Neural cell (in vitro differentiated cells): ENCODE results near the gene IGSF21. TPM values are rescaled to one million over a fixed set of nuclear protein-coding genes. Genes with fewer than 3 reads are reported as not detected.

ENCODE experiments used
- H2AFZ ChIP-seq: fragments of 200-600, 300-800 bp; sonication (generic), shearing (Covaris generic); 2 replicates; pipeline ENCODE4 v1.6.0; 2014; ENCODE audit warnings: low read depth, mild to moderate bottlenecking, antibody characterized with exemption, low read length, moderate library complexity
- H3F3A ChIP-seq: fragments of 200-600 bp; shearing (Covaris generic); 2 replicates; pipeline ENCODE4 v1.6.1; 2016; ENCODE audit warnings: mild to moderate bottlenecking, moderate library complexity, mixed read lengths, antibody characterized with exemption, low read length; ENCODE audit not compliant: insufficient read depth, poor library complexity, severe bottlenecking
- H3K27ac ChIP-seq: fragments of 200-600, 300-800 bp; sonication (generic), shearing (Covaris generic); 2 replicates; pipeline ENCODE4 v1.5.1; 2014; ENCODE audit warnings: mild to moderate bottlenecking, low read length, moderate library complexity
- H3K27me3 ChIP-seq: fragments of 300-800, 200-600 bp; sonication (generic), shearing (Covaris generic); 2 replicates; pipeline ENCODE4 v1.6.0; 2014; ENCODE audit warnings: mild to moderate bottlenecking, low read depth, low read length, moderate library complexity; ENCODE audit not compliant: insufficient read depth
- H3K36me3 ChIP-seq: fragments of 300-800, 200-600 bp; sonication (generic), shearing (Covaris generic); 2 replicates; pipeline ENCODE4 v1.5.1; 2014; ENCODE audit warnings: mild to moderate bottlenecking, antibody characterized with exemption, low read length, moderate library complexity; ENCODE audit not compliant: insufficient read depth
- H3K4me2 ChIP-seq: fragments of 300-800, 200-600 bp; sonication (generic), shearing (Covaris generic); 2 replicates; pipeline ENCODE4 v1.6.0; 2014; ENCODE audit warnings: mild to moderate bottlenecking, low read length
- H3K4me3 ChIP-seq: fragments of 300-800, 200-600 bp; sonication (generic), shearing (Covaris generic); 2 replicates; pipeline ENCODE4 v1.5.1; 2014; ENCODE audit warnings: mild to moderate bottlenecking, low read length, moderate library complexity
- H3K79me2 ChIP-seq: fragments of 200-600 bp; shearing (Covaris generic); replicated peaks from 2 replicates; pipeline ENCODE4 v1.6.0; 2014; ENCODE audit warnings: mild to moderate bottlenecking, low read length, moderate library complexity; ENCODE audit not compliant: insufficient read depth
- H3K9ac ChIP-seq: fragments of 300-800, 200-600 bp; sonication (generic), shearing (Covaris generic); 2 replicates; pipeline ENCODE4 v1.6.1; 2016; ENCODE audit warnings: mild to moderate bottlenecking, low read length, mixed read lengths
- H3K9me2 ChIP-seq: fragments of 200-600 bp; shearing (Covaris generic); 2 replicates; pipeline ENCODE4 v1.6.1; 2016; ENCODE audit warnings: mild to moderate bottlenecking, low read length, mixed read lengths; ENCODE audit not compliant: insufficient read depth
- H3K9me3 ChIP-seq: fragments of 200-600, 300-800 bp; sonication (generic), shearing (Covaris generic); 2 replicates; pipeline ENCODE4 v1.6.1; 2016; ENCODE audit warnings: mild to moderate bottlenecking, mixed run types, low read length, moderate library complexity, mixed read lengths
- H4K20me1 ChIP-seq: fragments of 200-600 bp; shearing (Covaris generic); 2 replicates; pipeline ENCODE4 v1.6.1; 2016; ENCODE audit warnings: mild to moderate bottlenecking, mixed run types; ENCODE audit not compliant: insufficient read depth
- EP300 ChIP-seq: fragments of 450-650 bp; conservative IDR thresholded peaks from 2 replicates; pipeline ENCODE4 v1.6.1; 2014; ENCODE audit warnings: antibody characterized with exemption, mild to moderate bottlenecking, moderate library complexity; ENCODE audit not compliant: poor library complexity, severe bottlenecking
- EZH2 ChIP-seq: fragments of 200-600, 300-800 bp; shearing (Covaris generic), sonication (generic); IDR thresholded peaks from 2 replicates; pipeline ENCODE4 v1.6.1; 2014; ENCODE audit warnings: antibody characterized with exemption, low read length, borderline replicate concordance, mild to moderate bottlenecking; ENCODE audit not compliant: insufficient read depth, poor library complexity, severe bottlenecking
- MXI1 ChIP-seq: fragments of 450-650 bp; conservative IDR thresholded peaks from 2 replicates; pipeline ENCODE4 v1.6.1; 2014; ENCODE audit warnings: antibody characterized with exemption, mild to moderate bottlenecking; ENCODE audit not compliant: poor library complexity, severe bottlenecking
- POLR2AphosphoS5 ChIP-seq: IDR thresholded peaks from 2 replicates; pipeline ENCODE4 v1.6.1; 2012
- RAD21 ChIP-seq: fragments of 450-650 bp; conservative IDR thresholded peaks from 2 replicates; pipeline ENCODE4 v1.6.1; 2014; ENCODE audit warnings: antibody characterized with exemption, mild to moderate bottlenecking, moderate library complexity
- REST ChIP-seq: IDR thresholded peaks from 2 replicates; pipeline ENCODE4 v1.6.1; 2012; ENCODE audit warnings: borderline replicate concordance
- SMC3 ChIP-seq: fragments of 450-650 bp; conservative IDR thresholded peaks from 2 replicates; pipeline ENCODE4 v1.6.1; 2014; ENCODE audit warnings: antibody characterized with exemption, mild to moderate bottlenecking, moderate library complexity; ENCODE audit not compliant: poor library complexity
- TAF1 ChIP-seq: IDR thresholded peaks from 2 replicates; pipeline ENCODE4 v1.6.1; 2012; ENCODE audit warnings: low read depth
- polyA plus RNA-seq: library from polyadenylated mRNA; depleted of rRNA; stranded (reverse); fragments of >200 nt; gene quantifications from 2 replicates; pipeline ENCODE4 v1.2.3, GENCODE V29; 2014
- TF ChIP-seq, protein P1 (sequence below): fragments of 450-650 bp; IDR thresholded peaks from 2 replicates; pipeline ENCODE4 v1.5.1; 2014; ENCODE audit warnings: antibody characterized with exemption, mild to moderate bottlenecking, moderate library complexity; ENCODE audit not compliant: poor library complexity, severe bottlenecking

IGSF21 gene
- polyA plus RNA-seq, 1 donor from 2014 or later = 2.4 TPM

DNA sequence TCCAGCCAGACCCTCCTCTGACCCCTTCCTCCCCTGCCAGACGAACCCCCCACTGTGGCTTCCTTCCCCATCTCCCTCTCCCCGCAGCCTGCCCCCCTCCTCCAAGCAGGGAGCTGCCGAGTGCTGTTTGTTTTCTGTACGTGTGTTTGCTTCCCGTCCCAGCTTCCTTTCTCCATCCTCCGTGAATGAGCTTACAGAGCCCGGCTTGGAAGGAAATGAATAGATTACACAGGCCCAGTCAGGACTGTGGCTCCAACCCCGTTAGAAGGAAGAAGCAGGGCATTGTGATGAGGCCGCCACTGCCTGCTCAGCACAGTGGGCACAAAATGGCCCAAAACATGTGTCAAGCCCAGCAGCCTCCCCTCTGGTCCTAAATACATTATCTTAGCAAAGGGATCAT lies 123.2 kb downstream of the IGSF21 start:
- Histone ChIP-seq H4K20me1 (no peaks in the 10 kb centered on the region), H3K4me3 (no peak overlapping the region), H3K27ac (no peak overlapping the region), H3F3A (no peaks in the 10 kb centered on the region), H3K4me2 (no peak overlapping the region), H3K27me3 (no peaks in the 10 kb centered on the region), H3K9me3 (no peaks in the 10 kb centered on the region), H3K9me2 (no peaks in the 10 kb centered on the region), H3K79me2 (no peaks in the 10 kb centered on the region), H3K36me3 (no peaks in the 10 kb centered on the region), H2AFZ (no peak overlapping the region), H3K9ac (no peak overlapping the region)
- TF ChIP-seq SMC3 (no peak), TAF1 (no peak), REST (no peak), POLR2AphosphoS5 (no peak)
- TF ChIP-seq, protein P1, sequence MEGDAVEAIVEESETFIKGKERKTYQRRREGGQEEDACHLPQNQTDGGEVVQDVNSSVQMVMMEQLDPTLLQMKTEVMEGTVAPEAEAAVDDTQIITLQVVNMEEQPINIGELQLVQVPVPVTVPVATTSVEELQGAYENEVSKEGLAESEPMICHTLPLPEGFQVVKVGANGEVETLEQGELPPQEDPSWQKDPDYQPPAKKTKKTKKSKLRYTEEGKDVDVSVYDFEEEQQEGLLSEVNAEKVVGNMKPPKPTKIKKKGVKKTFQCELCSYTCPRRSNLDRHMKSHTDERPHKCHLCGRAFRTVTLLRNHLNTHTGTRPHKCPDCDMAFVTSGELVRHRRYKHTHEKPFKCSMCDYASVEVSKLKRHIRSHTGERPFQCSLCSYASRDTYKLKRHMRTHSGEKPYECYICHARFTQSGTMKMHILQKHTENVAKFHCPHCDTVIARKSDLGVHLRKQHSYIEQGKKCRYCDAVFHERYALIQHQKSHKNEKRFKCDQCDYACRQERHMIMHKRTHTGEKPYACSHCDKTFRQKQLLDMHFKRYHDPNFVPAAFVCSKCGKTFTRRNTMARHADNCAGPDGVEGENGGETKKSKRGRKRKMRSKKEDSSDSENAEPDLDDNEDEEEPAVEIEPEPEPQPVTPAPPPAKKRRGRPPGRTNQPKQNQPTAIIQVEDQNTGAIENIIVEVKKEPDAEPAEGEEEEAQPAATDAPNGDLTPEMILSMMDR = no peak

GRCh38 chr1:18232052-18232451 lies 124.5 kb downstream of the IGSF21 start:
- H2AFZ ChIP-seq = no peak overlapping the region
- no peak overlapping the region for H3K4me3 ChIP-seq
- TF ChIP-seq POLR2AphosphoS5 (no peak), RAD21 (no peak), REST (no peak), EZH2 (no peak), MXI1 (no peak), TAF1 (no peak), SMC3 (no peak), EP300 (no peak)
- TF ChIP-seq, protein P1 = no peak
- no peaks in the 10 kb centered on the region for H3K36me3 ChIP-seq
- H3K27me3 ChIP-seq = no peaks in the 10 kb centered on the region
- no peaks in the 10 kb centered on the region for H3K9me2 ChIP-seq
- no peaks in the 10 kb centered on the region for H4K20me1 ChIP-seq
- H3F3A ChIP-seq = no peaks in the 10 kb centered on the region
- no peaks in the 10 kb centered on the region for H3K9me3 ChIP-seq
- H3K27ac ChIP-seq = no peak overlapping the region
- no peaks in the 10 kb centered on the region for H3K79me2 ChIP-seq
- H3K4me2 ChIP-seq = no peak overlapping the region
- no peak overlapping the region for H3K9ac ChIP-seq
